Measurements from ENCODE around the gene IDI1. TPM values are rescaled to one million over a fixed set of nuclear protein-coding genes. Genes with fewer than 3 reads are reported as not detected.

Gene IDI1
- total and polyA plus RNA-seq, 4 donors = 78.8 to 264 (median 109) TPM

- no peak overlapping the region for H3K4me3 ChIP-seq (ENCODE audit: low read depth in 1 of 3, low read length in 3 of 3)
- no peak overlapping the region for H3K9ac ChIP-seq (ENCODE audit: low read depth in 1 of 2, low read length in 2 of 2)
- 98% methylated on average over 6 of the region's 6 CpGs for WGBS
- no peak for DNase-seq (ENCODE audit: low spot score)
- TF ChIP-seq TAF1 (conservative IDR thresholded peaks at IDR 0.05) (no peak), EGR1 (IDR thresholded peaks at IDR 0.05; ENCODE audit: low read depth in 2 of 2) (no peak), SP1 (IDR thresholded peaks at IDR 0.05) (no peak), REST (IDR thresholded peaks at IDR 0.05) (no peak), ZBTB33 (IDR thresholded peaks at IDR 0.05) (no peak), MAX (IDR thresholded peaks at IDR 0.05) (no peak), FOXA2 (IDR thresholded peaks at IDR 0.05) (no peak), NR2F2 (IDR thresholded peaks at IDR 0.05) (no peak), HNF4G (IDR thresholded peaks at IDR 0.05) (no peak), RXRA (IDR thresholded peaks at IDR 0.05) (no peak), JUND (IDR thresholded peaks at IDR 0.05) (no peak), YY1 (IDR thresholded peaks at IDR 0.05) (no peak), GABPA (IDR thresholded peaks at IDR 0.05 in 1 of 2, conservative IDR thresholded peaks at IDR 0.05 in 1 of 2) (no peak), ATF3 (IDR thresholded peaks at IDR 0.05) (no peak), CTCF (IDR thresholded peaks at IDR 0.05; ENCODE audit: low read depth, low read length, missing input control) (no peak), FOXA1 (IDR thresholded peaks at IDR 0.05) (no peak), HNF4A (conservative IDR thresholded peaks at IDR 0.05) (no peak)
- no peaks in the 10 kb centered on the region for H3K27me3 ChIP-seq (ENCODE audit: control insufficient read depth in 4 of 4, insufficient read depth in 4 of 4, low read length in 3 of 4)
- peaks cover 0 to 3% (median 1%) of the 10 kb centered on the region in 4 donors for H3K4me1 ChIP-seq (ENCODE audit: control insufficient read depth in 4 of 4, insufficient read depth in 4 of 4, low read length in 3 of 4)
- H3K27ac ChIP-seq (ENCODE audit: low read depth in 1 of 2, low read length in 2 of 2) = no peak overlapping the region
- peaks cover 12 to 66% (median 38%) of the 10 kb centered on the region in 4 donors for H3K36me3 ChIP-seq (ENCODE audit: control insufficient read depth in 4 of 4, insufficient read depth in 3 of 4, low read depth in 1 of 4, low read length in 3 of 4)
- H3K9me3 ChIP-seq (ENCODE audit: control insufficient read depth in 4 of 4, low read length in 3 of 4) = no peaks in the 10 kb centered on the region
These were observed 53.9 kb downstream of the IDI1 start for GRCh38 chr10:994836-995558.
